ENCODE data around the gene FCHSD2. TPM values are rescaled to one million over a fixed set of nuclear protein-coding genes. Genes with fewer than 3 reads are reported as not detected.
"Not testable (repeated sequence)": the region's sequence is repeated elsewhere in the genome, so short reads cannot be mapped to it uniquely, and the experiment has no call there.

FCHSD2 gene
- total RNA-seq, 6 experiments from 2014 or later, result 10.8 to 25.9 (median 17.8) TPM

DNA sequence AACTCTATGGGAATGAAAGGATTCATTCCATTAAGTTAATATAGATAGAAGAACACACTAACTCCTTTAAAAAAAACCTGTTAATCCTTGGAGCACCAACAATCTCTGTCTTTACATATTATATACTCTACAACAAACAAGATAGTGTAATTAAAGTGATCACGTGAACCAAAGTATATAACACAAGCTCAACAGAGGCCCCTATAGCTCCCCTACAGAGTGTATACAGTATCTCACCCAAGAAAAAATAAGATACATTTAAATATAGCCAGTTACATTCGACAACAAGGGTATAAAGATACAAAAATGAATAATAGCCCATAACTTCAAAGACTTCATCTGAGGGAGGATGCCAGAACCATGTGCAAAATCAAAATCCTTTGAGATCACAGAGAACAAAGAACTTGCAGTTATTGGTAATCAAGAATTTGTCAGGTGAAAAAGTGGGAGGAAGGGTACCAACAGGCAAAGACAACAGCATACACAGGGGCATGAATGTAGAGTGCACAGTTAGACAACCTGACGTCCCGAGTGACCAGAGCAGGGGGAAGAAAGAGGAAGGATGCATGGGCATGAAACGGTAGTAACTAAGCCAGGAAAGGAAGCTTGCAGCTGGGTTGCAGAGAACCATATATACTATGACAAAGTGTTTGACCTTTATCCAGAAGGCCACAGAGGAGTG is 4.7 kb downstream of the FCHSD2 start:
- TF ChIP-seq, protein P1, sequence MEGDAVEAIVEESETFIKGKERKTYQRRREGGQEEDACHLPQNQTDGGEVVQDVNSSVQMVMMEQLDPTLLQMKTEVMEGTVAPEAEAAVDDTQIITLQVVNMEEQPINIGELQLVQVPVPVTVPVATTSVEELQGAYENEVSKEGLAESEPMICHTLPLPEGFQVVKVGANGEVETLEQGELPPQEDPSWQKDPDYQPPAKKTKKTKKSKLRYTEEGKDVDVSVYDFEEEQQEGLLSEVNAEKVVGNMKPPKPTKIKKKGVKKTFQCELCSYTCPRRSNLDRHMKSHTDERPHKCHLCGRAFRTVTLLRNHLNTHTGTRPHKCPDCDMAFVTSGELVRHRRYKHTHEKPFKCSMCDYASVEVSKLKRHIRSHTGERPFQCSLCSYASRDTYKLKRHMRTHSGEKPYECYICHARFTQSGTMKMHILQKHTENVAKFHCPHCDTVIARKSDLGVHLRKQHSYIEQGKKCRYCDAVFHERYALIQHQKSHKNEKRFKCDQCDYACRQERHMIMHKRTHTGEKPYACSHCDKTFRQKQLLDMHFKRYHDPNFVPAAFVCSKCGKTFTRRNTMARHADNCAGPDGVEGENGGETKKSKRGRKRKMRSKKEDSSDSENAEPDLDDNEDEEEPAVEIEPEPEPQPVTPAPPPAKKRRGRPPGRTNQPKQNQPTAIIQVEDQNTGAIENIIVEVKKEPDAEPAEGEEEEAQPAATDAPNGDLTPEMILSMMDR (IDR thresholded peaks at IDR 0.05), result no peak
- no peak for TF ChIP-seq POLR2A (IDR thresholded peaks at IDR 0.05)
- ATAC-seq (no peak), DNase-seq (no peak)
- intact Hi-C loops (cut with DNase I), result no loop called here
- Histone ChIP-seq H3K27me3 (no peaks in the 10 kb centered on the region), H3K9me3 (no peaks in the 10 kb centered on the region), H3K4me3 (no peak overlapping the region), H3K27ac (peak overlapping the region in 1 of 3 donors; percentile 58), H3K4me1 (peaks cover 0 to 41% (median 20%) of the 10 kb centered on the region in 4 donors), H3K36me3 (peaks cover 0 to 7% (median 0%) of the 10 kb centered on the region in 4 donors)
- 55% methylated on average over 5 of the region's 5 CpGs for WGBS (ENCODE audit: insufficient coverage, low coverage, low lambda C conversion rate, missing lambda C conversion rate)

DNA sequence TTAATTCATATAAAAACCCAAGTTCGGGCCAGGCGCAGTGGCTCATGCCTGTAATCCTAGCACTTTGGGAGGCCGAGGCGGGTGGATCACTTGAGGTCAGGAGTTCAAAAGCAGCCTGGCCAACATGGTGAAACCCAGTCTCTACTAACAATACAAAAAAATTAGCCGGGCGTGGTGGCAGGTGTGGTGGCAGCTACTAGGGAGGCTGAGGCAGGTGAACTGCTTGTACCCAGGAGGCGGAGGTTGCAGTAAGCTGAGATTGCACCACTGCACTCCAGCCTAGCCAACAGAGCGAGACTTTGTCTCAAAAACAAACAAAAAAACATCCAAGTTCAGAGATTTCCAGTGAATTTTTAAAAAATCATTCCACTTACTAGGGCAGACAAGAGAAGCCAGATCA is 5.4 kb downstream of the FCHSD2 start:
- peak in 3 of 4 donors; percentile 43 to 51 (median 48) for ATAC-seq
- H3K27ac ChIP-seq, result peak overlapping the region in 1 of 3 donors; percentile 58

DNA sequence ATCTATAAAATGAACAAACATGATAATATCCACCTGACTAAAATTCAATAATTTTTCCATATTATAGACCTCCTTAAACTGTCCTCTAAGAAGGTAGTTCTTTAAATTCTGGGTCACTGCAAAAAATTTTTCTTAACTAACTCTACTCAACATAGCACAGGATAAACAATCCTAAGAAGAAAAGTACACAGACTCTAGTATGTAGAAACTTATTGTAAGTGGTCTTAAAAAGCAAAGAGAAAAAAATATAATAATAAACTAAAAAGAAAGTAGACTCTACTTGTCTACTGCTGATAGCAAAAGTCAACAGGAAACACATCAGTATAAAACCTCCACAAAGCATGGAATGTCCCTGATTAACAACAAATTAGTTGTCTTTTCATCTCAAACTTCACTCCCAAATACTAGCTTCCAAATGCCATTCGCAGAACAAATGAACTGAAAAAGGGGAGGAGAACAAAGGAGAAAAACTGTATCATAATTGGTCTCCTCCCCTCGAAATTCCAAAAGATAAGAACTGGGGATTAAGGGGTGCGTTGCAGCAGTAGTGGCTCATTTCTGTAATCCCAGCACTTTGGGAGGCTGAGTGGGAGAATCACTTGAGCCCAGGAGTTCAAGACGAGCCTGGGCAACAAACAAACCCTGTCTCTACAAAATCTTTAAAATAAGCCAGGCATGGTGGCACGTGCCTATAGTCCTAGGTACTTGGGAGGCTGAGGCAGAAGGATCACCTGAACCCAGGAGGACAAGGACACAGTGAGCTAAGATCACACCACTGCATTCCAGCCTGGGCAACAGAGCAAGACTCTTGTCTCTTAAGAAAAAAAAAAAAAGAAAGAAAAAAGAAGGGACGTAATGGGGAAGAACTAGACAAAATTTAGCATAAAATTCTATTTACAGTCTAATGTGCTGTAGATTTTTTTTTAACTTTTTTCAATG is 6.5 kb downstream of the FCHSD2 start:
- TF ChIP-seq POLR2A (IDR thresholded peaks at IDR 0.05), result no peak
- TF ChIP-seq, protein P1 (IDR thresholded peaks at IDR 0.05), result no peak
- ATAC-seq, result no peak
- Histone ChIP-seq H3K4me3 (no peak overlapping the region), H3K36me3 (peaks cover 0 to 7% (median 0%) of the 10 kb centered on the region in 4 donors), H3K27ac (no peak overlapping the region), H3K4me1 (peaks cover 0 to 41% (median 20%) of the 10 kb centered on the region in 4 donors), H3K27me3 (no peaks in the 10 kb centered on the region), H3K9me3 (no peaks in the 10 kb centered on the region)
- WGBS (ENCODE audit: insufficient coverage, low coverage, low lambda C conversion rate, missing lambda C conversion rate), result 53% methylated on average over 4 of the region's 6 CpGs
- DNase-seq, result no peak
- intact Hi-C loops (cut with DNase I), result no loop called here

More for the DNA sequence above, 5.4 kb downstream of the FCHSD2 start:
- intact Hi-C loops (cut with DNase I); H3K27me3 ChIP-seq; H3K9me3 ChIP-seq; H3K36me3 ChIP-seq; H3K4me3 ChIP-seq: not testable (repeated sequence)
- 46% methylated on average over 8 of the region's 8 CpGs for WGBS (ENCODE audit: insufficient coverage, low coverage, low lambda C conversion rate, missing lambda C conversion rate)
- peak in 2 of 3 donors; percentile 75 to 80 for DNase-seq
- peaks cover 0 to 41% (median 20%) of the 10 kb centered on the region in 4 donors for H3K4me1 ChIP-seq

DNA sequence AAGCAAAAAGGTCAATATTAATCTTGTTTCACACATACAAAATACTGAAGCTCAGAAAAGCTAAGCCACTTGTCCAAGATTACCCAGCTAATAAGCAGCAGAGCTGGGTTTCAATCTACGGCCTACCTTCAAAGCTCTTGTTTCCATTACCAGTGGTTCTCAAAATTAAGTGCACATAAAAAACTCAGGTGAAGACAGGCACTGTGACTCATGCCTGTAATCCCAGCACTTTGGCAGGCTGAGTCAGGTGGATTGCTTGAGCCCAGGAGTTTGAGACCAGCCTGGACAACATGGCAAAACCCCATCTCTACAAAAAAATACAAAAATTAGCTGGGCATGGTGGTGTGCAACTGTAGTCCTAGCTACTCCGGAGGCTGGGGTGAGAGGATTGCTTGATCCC is 9.8 kb downstream of the FCHSD2 start:
- H3K9me3 ChIP-seq; DNase-seq; intact Hi-C loops (cut with DNase I); H3K36me3 ChIP-seq; ATAC-seq; H3K4me3 ChIP-seq; H3K27me3 ChIP-seq; H3K27ac ChIP-seq: not testable (repeated sequence)
- H3K4me1 ChIP-seq, result peaks cover 0 to 20% (median 6%) of the 10 kb centered on the region in 4 donors
- 77% methylated on average over 2 of the region's 2 CpGs for WGBS (ENCODE audit: insufficient coverage, low coverage, low lambda C conversion rate, missing lambda C conversion rate)

DNA sequence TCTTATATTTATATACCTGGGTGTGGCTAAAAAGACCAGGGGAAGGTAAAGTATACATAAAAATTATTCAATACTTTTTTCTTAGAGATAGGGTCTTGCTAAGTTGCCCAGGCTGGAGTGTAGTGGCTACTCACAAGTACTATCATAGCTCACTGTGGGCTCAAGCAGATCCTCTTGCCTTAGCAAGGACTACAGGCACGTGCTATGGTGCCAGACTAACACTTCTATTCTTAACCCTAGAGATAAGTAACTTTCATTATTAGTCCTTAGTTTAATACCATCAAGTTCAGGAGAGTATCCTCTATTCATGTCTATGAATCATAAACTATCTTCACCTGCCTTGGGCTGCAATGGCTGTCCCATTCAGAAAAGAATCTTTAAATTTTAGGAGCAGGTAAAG is 11.9 kb downstream of the FCHSD2 start:
- TF ChIP-seq POLR2A (IDR thresholded peaks at IDR 0.05), result no peak
- TF ChIP-seq, protein P1 (IDR thresholded peaks at IDR 0.05), result no peak
- WGBS (ENCODE audit: insufficient coverage, low coverage, low lambda C conversion rate, missing lambda C conversion rate), result 89% methylated on average over 1 of the region's 1 CpG
- Histone ChIP-seq H3K9me3 (no peaks in the 10 kb centered on the region), H3K4me1 (no peaks in the 10 kb centered on the region), H3K27ac (no peak overlapping the region), H3K36me3 (peaks cover 0 to 7% (median 1%) of the 10 kb centered on the region in 4 donors), H3K4me3 (no peak overlapping the region), H3K27me3 (no peaks in the 10 kb centered on the region)
- no peak for ATAC-seq
- DNase-seq, result no peak
- intact Hi-C loops (cut with DNase I), result no loop called here
